Islet precursor cell (in vitro differentiated cells): ENCODE data around the gene RAB3B.
"Not testable (repeated sequence)": the region's sequence is repeated elsewhere in the genome, so short reads cannot be mapped to it uniquely, and the experiment has no call there.

ENCODE experiments used
- DNase-seq: peaks from one replicate; pipeline ENCODE4 v3.0.0-alpha.2; 2018

Gene RAB3B

GRCh38 chr1:51915951-51916350 is 74.5 kb downstream of the RAB3B start:
- DNase-seq = no peak

- DNase-seq = no peak
These were observed 77.6 kb downstream of the RAB3B start for GRCh38 chr1:51912881-51913280.

- no peak for DNase-seq
These were observed 80.1 kb downstream of the RAB3B start for GRCh38 chr1:51910221-51911000.

- no peak for DNase-seq
These were observed 82.0 kb downstream of the RAB3B start for GRCh38 chr1:51908499-51908898.

- DNase-seq = no peak
These were observed 83.3 kb downstream of the RAB3B start for GRCh38 chr1:51907079-51907702.

GRCh38 chr1:51906306-51907078 is 84.0 kb downstream of the RAB3B start:
- DNase-seq = no peak

GRCh38 chr1:51902456-51902855 is 88.0 kb downstream of the RAB3B start:
- no peak for DNase-seq

GRCh38 chr1:51901151-51901550 is 89.3 kb downstream of the RAB3B start:
- no peak for DNase-seq

- DNase-seq = no peak
These were observed 91.5 kb downstream of the RAB3B start for GRCh38 chr1:51899022-51899421.

GRCh38 chr1:51898090-51898734 is 92.3 kb downstream of the RAB3B start:
- no peak for DNase-seq

GRCh38 chr1:51897699-51898031 is 92.8 kb downstream of the RAB3B start:
- no peak for DNase-seq

- not testable (repeated sequence) for DNase-seq
These were observed 95.8 kb downstream of the RAB3B start for GRCh38 chr1:51894748-51895147.

- peak; percentile 100 for DNase-seq
These were observed 111.7 kb downstream of the RAB3B start, which contains the start of gene NRDC for GRCh38 chr1:51878616-51879336. Gene NRDC, minus strand, starts transcription at chr1:51878727. Its CDS starts 112 bp downstream, at chr1:51878615.

GRCh38 chr1:51878308-51878615 is 112.2 kb downstream of the RAB3B start:
- no peak for DNase-seq

- no peak for DNase-seq
These were observed 112.8 kb downstream of the RAB3B start for GRCh38 chr1:51877434-51878307.

GRCh38 chr1:51875836-51876235 is 114.7 kb downstream of the RAB3B start:
- DNase-seq = no peak

- no peak for DNase-seq
These were observed 115.2 kb downstream of the RAB3B start for GRCh38 chr1:51875291-51875772.

GRCh38 chr1:51873270-51873669 is 117.2 kb downstream of the RAB3B start:
- DNase-seq = not testable (repeated sequence)

GRCh38 chr1:51871351-51871975 is 119.0 kb downstream of the RAB3B start:
- DNase-seq = no peak

- DNase-seq = no peak
These were observed 119.7 kb downstream of the RAB3B start for GRCh38 chr1:51870603-51871350.
